ENCODE measurements around the gene FARP2. TPM values are rescaled to one million over a fixed set of nuclear protein-coding genes. Genes with fewer than 3 reads are reported as not detected.

FARP2 gene
- total RNA-seq, 5 donors from 2014 or later (not counting 1 experiment from before 2014, with no cell fraction given): 15.8 to 27.5 (median 18.5) TPM

GRCh38 chr2:241539616-241540374 is 183.7 kb downstream of the FARP2 start:
- Mint-ChIP-seq H3K4me3 (no peak overlapping the region), H3K4me1 (peaks cover 0 to 4% (median 3%) of the 10 kb centered on the region in 3 donors), H3K36me3 (no peaks in the 10 kb centered on the region), H3K27me3 (peaks cover 12 to 34% of the 10 kb centered on the region in 2 donors), H3K9me3 (no peaks in the 10 kb centered on the region), H3K27ac (no peak overlapping the region)
- ATAC-seq (replicated peaks in 1 of 4): no peak
- peaks cover 0 to 14% of the 10 kb centered on the region in 2 experiments for H3K4me1 ChIP-seq (ENCODE audit: control insufficient read depth in 1 of 2, extremely low read depth in 1 of 2, insufficient read depth in 2 of 2, low read length in 2 of 2)
- no peaks in the 10 kb centered on the region for H3K36me3 ChIP-seq (ENCODE audit: control insufficient read depth in 2 of 2, extremely low read depth in 1 of 2, insufficient read depth in 1 of 2, low read length in 1 of 2)
- no peak for DNase-seq
- ChIA-PET CTCF (no interaction called here), POLR2A (no interaction called here)
- 80% methylated on average over 2 of the region's 11 CpGs for WGBS (ENCODE audit: insufficient coverage)
- no peak overlapping the region for H3K27ac ChIP-seq (ENCODE audit: low read length)
- H3K4me3 ChIP-seq (ENCODE audit: control insufficient read depth in 1 of 2, extremely low read depth in 1 of 2, low read length in 1 of 2): no peak overlapping the region
- H3K9me3 ChIP-seq: no peaks in the 10 kb centered on the region
- H3K27me3 ChIP-seq (replicated peaks in 1 of 2; ENCODE audit: control insufficient read depth in 2 of 2, extremely low read depth in 1 of 2, insufficient read depth in 2 of 2, low read length in 1 of 2): peaks cover 5 to 68% of the 10 kb centered on the region in 2 experiments

GRCh38 chr2:241540401-241540770 is 184.3 kb downstream of the FARP2 start:
- Mint-ChIP-seq H3K9me3 (no peaks in the 10 kb centered on the region), H3K27ac (no peak overlapping the region), H3K27me3 (peaks cover 12 to 34% of the 10 kb centered on the region in 2 donors), H3K4me1 (peaks cover 0 to 4% (median 3%) of the 10 kb centered on the region in 3 donors), H3K36me3 (no peaks in the 10 kb centered on the region), H3K4me3 (peak overlapping the region in 1 of 3 donors; percentile 68)
- CTCF ChIA-PET: no interaction called here
- 71% methylated on average over 6 of the region's 10 CpGs for WGBS (ENCODE audit: insufficient coverage)
- Histone ChIP-seq H3K27ac (ENCODE audit: low read length) (no peak overlapping the region), H3K4me1 (ENCODE audit: control insufficient read depth in 1 of 2, extremely low read depth in 1 of 2, insufficient read depth in 2 of 2, low read length in 2 of 2) (peaks cover 0 to 14% of the 10 kb centered on the region in 2 experiments), H3K4me3 (ENCODE audit: control insufficient read depth in 1 of 2, extremely low read depth in 1 of 2, low read length in 1 of 2) (no peak overlapping the region), H3K9me3 (no peaks in the 10 kb centered on the region), H3K36me3 (ENCODE audit: control insufficient read depth in 2 of 2, extremely low read depth in 1 of 2, insufficient read depth in 1 of 2, low read length in 1 of 2) (no peaks in the 10 kb centered on the region), H3K27me3 (replicated peaks in 1 of 2; ENCODE audit: control insufficient read depth in 2 of 2, extremely low read depth in 1 of 2, insufficient read depth in 2 of 2, low read length in 1 of 2) (peaks cover 5 to 67% of the 10 kb centered on the region in 2 experiments)
- ATAC-seq (replicated peaks in 1 of 4): no peak
- POLR2A ChIA-PET: interaction anchor here in 1 of 2 donors (0.6 kb wide), 1 partner anchor 242 kb away, joined by 9 read pairs; no protein-coding TSS in a partner anchor
- no peak for DNase-seq

- POLR2A ChIA-PET: interaction anchor here in 1 of 2 donors (0.6 kb wide), 1 partner anchor 243 kb away, joined by 9 read pairs; no protein-coding TSS in a partner anchor
- Mint-ChIP-seq H3K36me3 (no peaks in the 10 kb centered on the region), H3K4me3 (peak overlapping the region; percentile 59 to 68 (median 63)), H3K27ac (no peak overlapping the region), H3K27me3 (peaks cover 12 to 34% of the 10 kb centered on the region in 2 donors), H3K4me1 (peaks cover 0 to 4% (median 3%) of the 10 kb centered on the region in 3 donors), H3K9me3 (no peaks in the 10 kb centered on the region)
- CTCF ChIA-PET: no interaction called here
- Histone ChIP-seq H3K4me3 (ENCODE audit: control insufficient read depth in 1 of 2, extremely low read depth in 1 of 2, low read length in 1 of 2) (peak overlapping the region in 1 of 2 donors; percentile 41), H3K27ac (ENCODE audit: low read length) (no peak overlapping the region), H3K27me3 (replicated peaks in 1 of 2; ENCODE audit: control insufficient read depth in 2 of 2, extremely low read depth in 1 of 2, insufficient read depth in 2 of 2, low read length in 1 of 2) (peaks cover 10 to 70% of the 10 kb centered on the region in 2 experiments), H3K36me3 (ENCODE audit: control insufficient read depth in 2 of 2, extremely low read depth in 1 of 2, insufficient read depth in 1 of 2, low read length in 1 of 2) (no peaks in the 10 kb centered on the region), H3K9me3 (no peaks in the 10 kb centered on the region), H3K4me1 (ENCODE audit: control insufficient read depth in 1 of 2, extremely low read depth in 1 of 2, insufficient read depth in 2 of 2, low read length in 2 of 2) (peaks cover 0 to 14% of the 10 kb centered on the region in 2 experiments)
- ATAC-seq (replicated peaks in 1 of 4): peak; percentile 69 to 86 (median 78)
- DNase-seq: peak in 34 of 35 experiments; percentile 11 to 65 (median 36)
- WGBS (ENCODE audit: insufficient coverage): 17% methylated on average over 37 of the region's 68 CpGs
These were observed 184.9 kb downstream of the FARP2 start for GRCh38 chr2:241540771-241541561.

GRCh38 chr2:241541564-241542277 is 185.6 kb downstream of the FARP2 start:
- H3K4me3 ChIP-seq (ENCODE audit: control insufficient read depth in 1 of 2, extremely low read depth in 1 of 2, low read length in 1 of 2): peak overlapping the region in 1 of 2 donors; percentile 41
- Mint-ChIP-seq H3K27ac (no peak overlapping the region), H3K4me3 (peak overlapping the region in 1 of 3 donors; percentile 26), H3K9me3 (no peaks in the 10 kb centered on the region), H3K27me3 (peaks cover 12 to 32% of the 10 kb centered on the region in 2 donors), H3K36me3 (no peaks in the 10 kb centered on the region), H3K4me1 (peaks cover 0 to 4% (median 3%) of the 10 kb centered on the region in 3 donors)
- ATAC-seq (replicated peaks in 1 of 4) (peak in 1 of 4 experiments; percentile 18), DNase-seq (no peak)
- peaks cover 12 to 76% of the 10 kb centered on the region in 2 experiments for H3K27me3 ChIP-seq (replicated peaks in 1 of 2; ENCODE audit: control insufficient read depth in 2 of 2, extremely low read depth in 1 of 2, insufficient read depth in 2 of 2, low read length in 1 of 2)
- peaks cover 0 to 14% of the 10 kb centered on the region in 2 experiments for H3K4me1 ChIP-seq (ENCODE audit: control insufficient read depth in 1 of 2, extremely low read depth in 1 of 2, insufficient read depth in 2 of 2, low read length in 2 of 2)
- H3K27ac ChIP-seq (ENCODE audit: low read length): no peak overlapping the region
- ChIA-PET CTCF (no interaction called here), POLR2A (no interaction called here)
- no peaks in the 10 kb centered on the region for H3K36me3 ChIP-seq (ENCODE audit: control insufficient read depth in 2 of 2, extremely low read depth in 1 of 2, insufficient read depth in 1 of 2, low read length in 1 of 2)
- no peaks in the 10 kb centered on the region for H3K9me3 ChIP-seq
- 30% methylated on average over 51 of the region's 62 CpGs for WGBS (ENCODE audit: insufficient coverage)

- peak overlapping the region in 1 of 3 donors; percentile 26 for H3K4me3 Mint-ChIP-seq
- H3K27me3 ChIP-seq (replicated peaks in 1 of 2; ENCODE audit: control insufficient read depth in 2 of 2, extremely low read depth in 1 of 2, insufficient read depth in 2 of 2, low read length in 1 of 2): peaks cover 12 to 77% of the 10 kb centered on the region in 2 experiments
- ChIA-PET POLR2A (no interaction called here), CTCF (no interaction called here)
- H3K27ac Mint-ChIP-seq: no peak overlapping the region
- no peak overlapping the region for H3K27ac ChIP-seq (ENCODE audit: low read length)
- peaks cover 12 to 32% of the 10 kb centered on the region in 2 donors for H3K27me3 Mint-ChIP-seq
- no peaks in the 10 kb centered on the region for H3K36me3 ChIP-seq (ENCODE audit: control insufficient read depth in 2 of 2, extremely low read depth in 1 of 2, insufficient read depth in 1 of 2, low read length in 1 of 2)
- 85% methylated on average over 14 of the region's 15 CpGs for WGBS (ENCODE audit: insufficient coverage)
- peaks cover 0 to 14% of the 10 kb centered on the region in 2 experiments for H3K4me1 ChIP-seq (ENCODE audit: control insufficient read depth in 1 of 2, extremely low read depth in 1 of 2, insufficient read depth in 2 of 2, low read length in 2 of 2)
- DNase-seq (no peak), ATAC-seq (replicated peaks in 1 of 4) (no peak)
- H3K36me3 Mint-ChIP-seq: no peaks in the 10 kb centered on the region
- no peaks in the 10 kb centered on the region for H3K9me3 Mint-ChIP-seq
- H3K4me3 ChIP-seq (ENCODE audit: control insufficient read depth in 1 of 2, extremely low read depth in 1 of 2, low read length in 1 of 2): no peak overlapping the region
- H3K4me1 Mint-ChIP-seq: peaks cover 0 to 4% (median 3%) of the 10 kb centered on the region in 3 donors
- no peaks in the 10 kb centered on the region for H3K9me3 ChIP-seq
These were observed 186.2 kb downstream of the FARP2 start for GRCh38 chr2:241542278-241542605.

Measured in T-cell (primary cell).